GM12878 (cell line): Measurements from ENCODE around the gene NAA30. TPM values are rescaled to one million over a fixed set of nuclear protein-coding genes. Genes with fewer than 3 reads are reported as not detected.

Experiments used
- ATAC-seq: fragments of 200-7000 bp; cut with Tn5 transposase; 3 replicates; pipeline ENCODE4 v1.9.1; 2020; ENCODE audit warnings: mild to moderate bottlenecking, moderate library complexity
- BruUV-seq: library from RNA; stranded (reverse); fragments of 400-500 nt; replicated peaks from 2 replicates; lab custom pipeline; 2021; lab: Mats Ljungman, UMichigan
- CTCF ChIA-PET: fragments of 300-600 bp; sonication (Branson Sonifier 250); formaldehyde crosslinking; extraction: SDS; loops from one replicate; lab custom pipeline; 2021; ENCODE audit warnings: inconsistent platforms; lab: Yijun Ruan, JAX
- POLR2A ChIA-PET: fragments of 350-600 bp; formaldehyde crosslinking; extraction: SDS; loops from one replicate; lab custom pipeline; 2021; ENCODE audit warnings: inconsistent platforms; lab: Charles Lee
- RAD21 ChIA-PET: fragments of 300-600 bp; sonication (Branson Sonifier 250); formaldehyde crosslinking; loops from one replicate; lab custom pipeline; 2023; ENCODE audit warnings: antibody characterized with exemption; ENCODE audit not compliant: unreplicated experiment; lab: Charles Lee
- SMC1A ChIA-PET: fragments of 300-600 bp; sonication (Branson Sonifier 250); formaldehyde crosslinking; loops from one replicate; lab custom pipeline; 2023; ENCODE audit not compliant: unreplicated experiment, uncharacterized antibody; lab: Charles Lee
- DNase-seq: peaks from one replicate; pipeline ENCODE4 v3.0.0-alpha.2; 2011; ENCODE audit warnings: low read depth, low spot score
- FAIRE-seq: peaks from 3 replicates; lab custom pipeline; 2011; peaks lifted over from hg19 to GRCh38; lab: Jason Lieb, UNC
- H2AFZ ChIP-seq: 2 replicates; pipeline ENCODE4 v1.6.0; 2011; ENCODE audit warnings: low read depth, low read length, control low read depth; ENCODE audit not compliant: control insufficient read depth
- H3K27ac ChIP-seq: 2 replicates; pipeline ENCODE4 v1.5.1; 2011; ENCODE audit warnings: control low read depth; ENCODE audit not compliant: control insufficient read depth, insufficient read depth
- H3K27me3 ChIP-seq, 2 experiments: replicated peaks in 1 of 2; 2 replicates each; pipeline versions ENCODE4 v1.6.0 to v1.6.1; 2011; ENCODE audit warnings: low read length in 1 of 2; ENCODE audit not compliant: control insufficient read depth in 2 of 2, insufficient read depth in 2 of 2
- H3K36me3 ChIP-seq, 2 experiments: 2 replicates each; pipeline ENCODE4 v1.5.1; 2011; ENCODE audit warnings: low read length in 1 of 2; ENCODE audit not compliant: control insufficient read depth in 2 of 2, insufficient read depth in 2 of 2
- H3K4me1 ChIP-seq: 2 replicates; pipeline ENCODE4 v1.6.1; 2011; ENCODE audit warnings: mild to moderate bottlenecking, low read length, moderate library complexity, mixed read lengths; ENCODE audit not compliant: control insufficient read depth, insufficient read depth
- H3K4me2 ChIP-seq: 2 replicates; pipeline ENCODE4 v1.6.0; 2011; ENCODE audit warnings: control low read depth; ENCODE audit not compliant: control insufficient read depth, insufficient read depth
- H3K4me3 ChIP-seq: fragments of 200-600 bp; sonication (generic); 2 replicates; pipeline ENCODE4 v1.5.1; 2016
- H3K79me2 ChIP-seq: 2 replicates; pipeline ENCODE4 v1.6.0; 2011; ENCODE audit warnings: low read length; ENCODE audit not compliant: control insufficient read depth, insufficient read depth
- H3K9ac ChIP-seq: 2 replicates; pipeline ENCODE4 v1.8.0; 2011; ENCODE audit warnings: low read length, control low read depth, mixed read lengths; ENCODE audit not compliant: control insufficient read depth, insufficient read depth
- H3K9me3 ChIP-seq: replicated peaks from 3 replicates; pipeline ENCODE4 v1.5.1; 2011; ENCODE audit warnings: mild to moderate bottlenecking, low read length; ENCODE audit not compliant: control insufficient read depth, insufficient read depth
- H4K20me1 ChIP-seq: 2 replicates; pipeline ENCODE4 v1.6.0; 2011; ENCODE audit not compliant: control insufficient read depth, insufficient read depth
- ASH2L ChIP-seq: fragments of 300-600, 200-600 bp; sonication (generic); IDR thresholded peaks from 2 replicates; pipeline ENCODE4 v1.6.1; 2017; ENCODE audit warnings: low read depth, mild to moderate bottlenecking, borderline replicate concordance
- ATF7 ChIP-seq: fragments of 450-650 bp; IDR thresholded peaks from 2 replicates; pipeline ENCODE4 v1.6.1; 2016; ENCODE audit warnings: low read depth, mild to moderate bottlenecking
- DPF2 ChIP-seq: fragments of 450-650 bp; IDR thresholded peaks from 2 replicates; pipeline ENCODE4 v1.6.1; 2017; ENCODE audit warnings: mild to moderate bottlenecking
- GATAD2B ChIP-seq: fragments of 450-650 bp; conservative IDR thresholded peaks from 2 replicates; pipeline ENCODE4 v1.6.1; 2017; ENCODE audit warnings: low read depth, mild to moderate bottlenecking, moderate library complexity
- HDGF ChIP-seq: fragments of 450-650 bp; IDR thresholded peaks from 2 replicates; pipeline ENCODE4 v1.6.1; 2016; ENCODE audit warnings: antibody characterized with exemption
- IKZF1 ChIP-seq: fragments of 450-650 bp; conservative IDR thresholded peaks from 2 replicates; pipeline ENCODE4 v1.6.1; 2017; ENCODE audit warnings: antibody characterized with exemption, mild to moderate bottlenecking
- LARP7 ChIP-seq: fragments of 450-650 bp; IDR thresholded peaks from 2 replicates; pipeline ENCODE4 v1.6.1; 2017; ENCODE audit warnings: mild to moderate bottlenecking
- POLR2A ChIP-seq: IDR thresholded peaks from 2 replicates; pipeline ENCODE4 v1.6.1; 2011; ENCODE audit warnings: low read depth, mild to moderate bottlenecking, low read length
- RUNX3 ChIP-seq: IDR thresholded peaks from 2 replicates; pipeline ENCODE4 v1.6.1; 2012; ENCODE audit warnings: low read length, inconsistent platforms
- YY1 ChIP-seq: IDR thresholded peaks from 2 replicates; pipeline ENCODE4 v1.6.1; 2011; ENCODE audit warnings: low read depth, mild to moderate bottlenecking, low read length
- ZNF217 ChIP-seq: fragments of 450-650 bp; IDR thresholded peaks from 2 replicates; pipeline ENCODE4 v1.6.1; 2017; ENCODE audit warnings: antibody characterized with exemption, mild to moderate bottlenecking
- WGBS: methylation state at CpG from one replicate; pipeline ENCODE4 v1.1.6; 2016; ENCODE audit warnings: low lambda C conversion rate; ENCODE audit not compliant: insufficient replicate concordance, insufficient coverage; ENCODE audit errors: missing lambda C conversion rate; 5-methylcytosine and 5-hydroxymethylcytosine counted together
- in situ Hi-C: fragments of 300-500 bp; cut with MboI; formaldehyde crosslinking; loops from 9 replicates; pipeline ENCODE4 v1.14.3; 2018; ENCODE audit warnings: mixed read lengths
- intact Hi-C: fragments of 100-400 bp; cut with micrococcal nuclease; formaldehyde crosslinking; loops from one replicate; pipeline ENCODE4 v1.14.2; 2022; ENCODE audit not compliant: unreplicated experiment
- polyA plus RNA-seq, 11 experiments: library from polyadenylated mRNA; depleted of rRNA in 4 of 11; unstranded in 6 of 11; stranded (reverse) in 5 of 11; fragments of >200 nt; fragmentation: Nextera tagmentation in 4 of 11; fragmentation: Illumina TruSeq in 1 of 11; extraction: Ambion mirVana in 4 of 11; extraction: Trizol in 1 of 11; gene quantifications; 1 replicate in 1 of 11; 2 replicates in 10 of 11; pipeline versions ENCODE4 v1.2.1 to v1.2.3, GENCODE V29; 2011 to 2016; ENCODE audit warnings: inconsistent platforms in 2 of 11, missing spikeins in 2 of 11, low read depth in 1 of 11
- total RNA-seq, 4 experiments: library from RNA; depleted of rRNA in 3 of 4; stranded (reverse); fragments of >200 nt in 3 of 4; fragmentation: Illumina TruSeq in 1 of 4; extraction: Trizol in 1 of 4; gene quantifications; 2 replicates each; pipeline versions ENCODE4 v1.2.1 to v1.2.3, GENCODE V29; 2013 to 2021
- TF ChIP-seq, protein P1 (sequence below): fragments of 450-650 bp; conservative IDR thresholded peaks from 2 replicates; pipeline ENCODE4 v1.6.1; 2017; ENCODE audit warnings: mild to moderate bottlenecking, moderate library complexity

NAA30 gene
- total and polyA plus RNA-seq, 10 of the 15 experiments (the other 5 are each of a cell fraction or from before 2014, with no cell fraction given) = 4.5 to 15.6 (median 10.5) TPM

- TF ChIP-seq HDGF (no peak), ZNF217 (no peak)
- TF ChIP-seq, all 136 proteins: peak for 8
Observed at GRCh38 chr14:57389646-57390036, 745 bp upstream of the NAA30 start (continued).

DNA sequence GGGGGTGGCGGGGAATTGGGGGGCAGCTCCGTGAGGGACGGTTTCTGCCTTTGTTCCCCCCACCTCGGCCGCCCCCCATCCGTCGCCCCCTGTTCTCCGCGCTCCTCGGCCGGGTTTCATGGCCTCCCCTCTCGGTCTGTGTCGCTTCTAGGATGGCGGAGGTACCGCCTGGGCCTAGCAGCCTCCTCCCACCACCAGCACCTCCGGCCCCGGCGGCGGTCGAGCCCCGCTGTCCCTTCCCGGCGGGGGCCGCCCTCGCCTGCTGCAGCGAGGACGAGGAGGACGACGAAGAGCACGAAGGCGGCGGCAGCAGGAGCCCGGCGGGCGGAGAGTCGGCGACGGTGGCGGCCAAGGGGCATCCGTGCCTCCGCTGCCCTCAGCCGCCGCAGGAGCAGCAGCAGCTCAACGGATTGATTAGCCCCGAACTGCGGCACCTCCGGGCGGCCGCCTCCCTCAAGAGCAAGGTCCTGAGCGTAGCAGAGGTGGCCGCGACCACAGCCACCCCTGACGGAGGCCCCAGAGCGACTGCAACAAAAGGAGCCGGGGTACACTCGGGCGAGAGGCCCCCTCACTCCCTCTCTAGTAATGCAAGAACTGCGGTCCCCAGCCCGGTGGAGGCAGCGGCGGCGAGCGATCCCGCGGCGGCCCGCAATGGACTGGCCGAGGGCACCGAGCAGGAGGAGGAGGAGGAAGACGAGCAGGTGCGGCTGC is 575 bp downstream of the NAA30 start:
- ChIA-PET RAD21 (interaction anchor here (0.6 kb wide), 1 partner anchor 106 kb away, joined by 3 read pairs; no protein-coding TSS in a partner anchor), CTCF (no interaction called here), POLR2A (interaction anchor here (1.0 kb wide), 1 partner anchor 12 kb away, joined by 12 read pairs; no protein-coding TSS in a partner anchor), SMC1A (interaction anchor here (1.4 kb wide), 1 partner anchor 9 kb away, joined by 4 read pairs; no protein-coding TSS in a partner anchor)
- no peaks in the 10 kb centered on the region for H3K27me3 ChIP-seq
- H3K4me1 ChIP-seq = peaks cover 9% of the 10 kb centered on the region
- no peak for DNase-seq
- TF ChIP-seq IKZF1 (0 out of 2 replicates have a peak, but pooled peaks have one; percentile 22), LARP7 (peak; percentile 56; the same call in 1 of the 2 replicates), DPF2 (0 out of 2 replicates have a peak, but pooled peaks have one; percentile 54), ASH2L (peak; percentile 67; the same call in 1 of the 2 replicates), RUNX3 (peak; percentile 33; the same call in 1 of the 2 replicates), ATF7 (no peak), GATAD2B (0 out of 2 replicates have a peak, but pooled peaks have one; percentile 67), YY1 (peak; percentile 68), POLR2A (no peak)
- TF ChIP-seq, protein P1, sequence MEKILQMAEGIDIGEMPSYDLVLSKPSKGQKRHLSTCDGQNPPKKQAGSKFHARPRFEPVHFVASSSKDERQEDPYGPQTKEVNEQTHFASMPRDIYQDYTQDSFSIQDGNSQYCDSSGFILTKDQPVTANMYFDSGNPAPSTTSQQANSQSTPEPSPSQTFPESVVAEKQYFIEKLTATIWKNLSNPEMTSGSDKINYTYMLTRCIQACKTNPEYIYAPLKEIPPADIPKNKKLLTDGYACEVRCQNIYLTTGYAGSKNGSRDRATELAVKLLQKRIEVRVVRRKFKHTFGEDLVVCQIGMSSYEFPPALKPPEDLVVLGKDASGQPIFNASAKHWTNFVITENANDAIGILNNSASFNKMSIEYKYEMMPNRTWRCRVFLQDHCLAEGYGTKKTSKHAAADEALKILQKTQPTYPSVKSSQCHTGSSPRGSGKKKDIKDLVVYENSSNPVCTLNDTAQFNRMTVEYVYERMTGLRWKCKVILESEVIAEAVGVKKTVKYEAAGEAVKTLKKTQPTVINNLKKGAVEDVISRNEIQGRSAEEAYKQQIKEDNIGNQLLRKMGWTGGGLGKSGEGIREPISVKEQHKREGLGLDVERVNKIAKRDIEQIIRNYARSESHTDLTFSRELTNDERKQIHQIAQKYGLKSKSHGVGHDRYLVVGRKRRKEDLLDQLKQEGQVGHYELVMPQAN = peak; percentile 54; the same call in 1 of the 2 replicates
- H4K20me1 ChIP-seq = no peaks in the 10 kb centered on the region
- peak overlapping the region; percentile 82 for H3K9ac ChIP-seq
- in situ Hi-C loops (no loop called here), intact Hi-C loops (loop anchor here (5.0 kb wide), 2 partner anchors 101 to 124 kb away; partner anchors contain the start of genes AP5M1, CCDC198 and EXOC5)
- peak overlapping the region; percentile 93 for H2AFZ ChIP-seq
- H3K36me3 ChIP-seq = no peaks in the 10 kb centered on the region
- H3K4me2 ChIP-seq = peak overlapping the region; percentile 96
- FAIRE-seq = peak; percentile 47
- no peaks in the 10 kb centered on the region for H3K9me3 ChIP-seq
- H3K79me2 ChIP-seq = peaks cover 38% of the 10 kb centered on the region
- under 1% methylated on average over 51 of the region's 71 CpGs for WGBS
- H3K4me3 ChIP-seq = peak overlapping the region; percentile 90
- peak overlapping the region; percentile 83 for H3K27ac ChIP-seq
- no TSS peak for BruUV-seq
- peak; percentile 72 for ATAC-seq
